HG03442 (cell line): ENCODE data around the gene MYBPHL.

ENCODE experiments used
- ATAC-seq: cut with Tn5 transposase; IDR thresholded peaks from one replicate; pipeline ENCODE4 v1.9.1; 2021; ENCODE audit warnings: mild to moderate bottlenecking, moderate library complexity; ENCODE audit not compliant: unreplicated experiment

MYBPHL gene

GRCh38 chr1:109306832-109307273 lies at the start of gene MYBPHL:
Gene MYBPHL (minus strand): TSS chr1:109307011. CDS start chr1:109306991, 20 bp downstream.
- no peak for ATAC-seq

- ATAC-seq = no peak
Observed at GRCh38 chr1:109356505-109356904, 49.7 kb upstream of the MYBPHL start.

- ATAC-seq = no peak
Observed at GRCh38 chr1:109354929-109355328, 48.1 kb upstream of the MYBPHL start.

- no peak for ATAC-seq
Observed at GRCh38 chr1:109351457-109351856, 44.6 kb upstream of the MYBPHL start.

- no peak for ATAC-seq
Observed at GRCh38 chr1:109350655-109351054, 43.8 kb upstream of the MYBPHL start.

- ATAC-seq = no peak
Observed at GRCh38 chr1:109350182-109350581, 43.4 kb upstream of the MYBPHL start.

GRCh38 chr1:109347511-109347910 lies 40.7 kb upstream of the MYBPHL start:
- ATAC-seq = no peak

GRCh38 chr1:109341944-109342930 lies 35.4 kb upstream of the MYBPHL start:
- ATAC-seq = no peak

GRCh38 chr1:109338608-109339007 lies 31.8 kb upstream of the MYBPHL start:
- ATAC-seq = no peak

- ATAC-seq = no peak
Observed at GRCh38 chr1:109338091-109338490, 31.3 kb upstream of the MYBPHL start.

GRCh38 chr1:109335091-109335490 lies 28.3 kb upstream of the MYBPHL start:
- no peak for ATAC-seq

GRCh38 chr1:109331113-109331512 lies 24.3 kb upstream of the MYBPHL start:
- no peak for ATAC-seq

GRCh38 chr1:109327285-109327684 lies 20.5 kb upstream of the MYBPHL start:
- no peak for ATAC-seq

GRCh38 chr1:109322974-109323373 lies 16.2 kb upstream of the MYBPHL start:
- ATAC-seq = no peak

GRCh38 chr1:109319114-109319513 lies 12.3 kb upstream of the MYBPHL start:
- ATAC-seq = no peak

- no peak for ATAC-seq
Observed at GRCh38 chr1:109316506-109316905, 9.7 kb upstream of the MYBPHL start.

- no peak for ATAC-seq
Observed at GRCh38 chr1:109315288-109315687, 8.5 kb upstream of the MYBPHL start.

GRCh38 chr1:109314795-109315194 lies 8.0 kb upstream of the MYBPHL start:
- no peak for ATAC-seq

GRCh38 chr1:109312978-109313775 lies 6.4 kb upstream of the MYBPHL start:
- no peak for ATAC-seq

GRCh38 chr1:109312246-109312645 lies 5.4 kb upstream of the MYBPHL start:
- ATAC-seq = no peak

- no peak for ATAC-seq
Observed at GRCh38 chr1:109309347-109309746, 2.5 kb upstream of the MYBPHL start.
